OCI-LY1 (cell line): Measurements from ENCODE around the gene TSNAX.

Experiments
- CTCF ChIP-seq: fragments of 200-600 bp; sonication (generic), shearing (Covaris generic); IDR thresholded peaks from 2 replicates; pipeline ENCODE4 v1.5.1; 2017; ENCODE audit warnings: mild to moderate bottlenecking, antibody characterized with exemption, low read length, moderate library complexity, mixed read lengths
- EZH2 ChIP-seq: fragments of 200-600 bp; sonication (generic), shearing (Covaris generic); IDR thresholded peaks from 2 replicates; pipeline ENCODE4 v1.8.0; 2017; ENCODE audit warnings: borderline replicate concordance, mixed run types, mild to moderate bottlenecking, antibody characterized with exemption, low read length, moderate library complexity, mixed read lengths

GRCh38 chr1:231544943-231545592, 16.6 kb downstream of the TSNAX start:
- no peak for TF ChIP-seq CTCF
- no peak for TF ChIP-seq EZH2
